HUES48 (cell line): ENCODE data around the gene NRDC.

Source experiments
- H3K27ac ChIP-seq: one replicate; pipeline ENCODE4 v1.7.0; 2013; ENCODE audit warnings: low read depth, low read length, inconsistent platforms
- H3K27me3 ChIP-seq: 2 replicates; pipeline ENCODE4 v1.6.1; 2013; ENCODE audit warnings: mild to moderate bottlenecking, low read length; ENCODE audit not compliant: control insufficient read depth, insufficient read depth
- H3K36me3 ChIP-seq: 2 replicates; pipeline ENCODE4 v1.6.1; 2013; ENCODE audit warnings: low read length; ENCODE audit not compliant: control insufficient read depth, insufficient read depth
- H3K4me1 ChIP-seq: 2 replicates; pipeline ENCODE4 v1.6.1; 2013; ENCODE audit warnings: mild to moderate bottlenecking, low read length; ENCODE audit not compliant: control insufficient read depth, insufficient read depth
- H3K4me3 ChIP-seq: 2 replicates; pipeline ENCODE4 v1.5.1; 2013; ENCODE audit warnings: mild to moderate bottlenecking, low read depth, low read length
- H3K9ac ChIP-seq: 2 replicates; pipeline ENCODE4 v1.6.1; 2013; ENCODE audit warnings: mild to moderate bottlenecking, low read depth, low read length, moderate library complexity
- H3K9me3 ChIP-seq: 2 replicates; pipeline ENCODE4 v1.6.1; 2013; ENCODE audit warnings: low read length; ENCODE audit not compliant: control insufficient read depth, insufficient read depth

The NRDC gene

GRCh38 chr1:51760872-51761271 is 117.7 kb downstream of the NRDC start:
- no peaks in the 10 kb centered on the region for H3K27me3 ChIP-seq
- H3K27ac ChIP-seq: no peak overlapping the region

GRCh38 chr1:51758310-51758709 is 120.2 kb downstream of the NRDC start:
- no peaks in the 10 kb centered on the region for H3K27me3 ChIP-seq
- H3K36me3 ChIP-seq: peaks cover 48% of the 10 kb centered on the region
- H3K4me3 ChIP-seq: no peak overlapping the region
- H3K9me3 ChIP-seq: no peaks in the 10 kb centered on the region
- no peak overlapping the region for H3K27ac ChIP-seq
- H3K4me1 ChIP-seq: no peaks in the 10 kb centered on the region
- H3K9ac ChIP-seq: no peak overlapping the region

More at GRCh38 chr1:51760872-51761271, 117.7 kb downstream of the NRDC start:
- no peak overlapping the region for H3K4me3 ChIP-seq
- H3K9me3 ChIP-seq: no peaks in the 10 kb centered on the region
- no peaks in the 10 kb centered on the region for H3K4me1 ChIP-seq
- no peak overlapping the region for H3K9ac ChIP-seq
- peaks cover 56% of the 10 kb centered on the region for H3K36me3 ChIP-seq

GRCh38 chr1:51756290-51756689 is 122.2 kb downstream of the NRDC start:
- H3K27me3 ChIP-seq: no peaks in the 10 kb centered on the region
- H3K4me3 ChIP-seq: no peak overlapping the region
- H3K4me1 ChIP-seq: no peaks in the 10 kb centered on the region
- H3K27ac ChIP-seq: no peak overlapping the region
- peaks cover 43% of the 10 kb centered on the region for H3K36me3 ChIP-seq
- H3K9me3 ChIP-seq: no peaks in the 10 kb centered on the region
- no peak overlapping the region for H3K9ac ChIP-seq

- peaks cover 41% of the 10 kb centered on the region for H3K36me3 ChIP-seq
- H3K4me1 ChIP-seq: no peaks in the 10 kb centered on the region
- no peaks in the 10 kb centered on the region for H3K27me3 ChIP-seq
- H3K4me3 ChIP-seq: no peak overlapping the region
- no peak overlapping the region for H3K27ac ChIP-seq
- H3K9me3 ChIP-seq: no peaks in the 10 kb centered on the region
- no peak overlapping the region for H3K9ac ChIP-seq
These were observed 123.1 kb downstream of the NRDC start for GRCh38 chr1:51755437-51755836.

- Histone ChIP-seq H3K27ac (no peak overlapping the region), H3K27me3 (no peaks in the 10 kb centered on the region), H3K9me3 (no peaks in the 10 kb centered on the region), H3K4me1 (no peaks in the 10 kb centered on the region), H3K9ac (no peak overlapping the region), H3K36me3 (peaks cover 45% of the 10 kb centered on the region), H3K4me3 (no peak overlapping the region)
These were observed 123.9 kb downstream of the NRDC start for GRCh38 chr1:51754666-51755065.

- Histone ChIP-seq H3K9ac (no peak overlapping the region), H3K36me3 (peaks cover 49% of the 10 kb centered on the region), H3K4me1 (no peaks in the 10 kb centered on the region), H3K27me3 (no peaks in the 10 kb centered on the region), H3K27ac (no peak overlapping the region), H3K9me3 (no peaks in the 10 kb centered on the region), H3K4me3 (no peak overlapping the region)
These were observed 124.6 kb downstream of the NRDC start for GRCh38 chr1:51753969-51754368.

- H3K4me3 ChIP-seq: no peak overlapping the region
- no peaks in the 10 kb centered on the region for H3K27me3 ChIP-seq
- H3K36me3 ChIP-seq: peaks cover 59% of the 10 kb centered on the region
- H3K4me1 ChIP-seq: no peaks in the 10 kb centered on the region
- H3K9ac ChIP-seq: no peak overlapping the region
- no peak overlapping the region for H3K27ac ChIP-seq
- no peaks in the 10 kb centered on the region for H3K9me3 ChIP-seq
These were observed 126.2 kb downstream of the NRDC start for GRCh38 chr1:51752073-51752948.

GRCh38 chr1:51750729-51751128 is 127.8 kb downstream of the NRDC start:
- no peaks in the 10 kb centered on the region for H3K4me1 ChIP-seq
- no peak overlapping the region for H3K4me3 ChIP-seq
- H3K27me3 ChIP-seq: no peaks in the 10 kb centered on the region
- H3K36me3 ChIP-seq: peaks cover 49% of the 10 kb centered on the region
- H3K9ac ChIP-seq: no peak overlapping the region
- H3K27ac ChIP-seq: no peak overlapping the region
- no peaks in the 10 kb centered on the region for H3K9me3 ChIP-seq

GRCh38 chr1:51750218-51750617 is 128.3 kb downstream of the NRDC start:
- H3K9ac ChIP-seq: no peak overlapping the region
- H3K36me3 ChIP-seq: peaks cover 44% of the 10 kb centered on the region
- no peak overlapping the region for H3K27ac ChIP-seq
- H3K4me3 ChIP-seq: no peak overlapping the region
- H3K27me3 ChIP-seq: no peaks in the 10 kb centered on the region
- H3K9me3 ChIP-seq: no peaks in the 10 kb centered on the region
- no peaks in the 10 kb centered on the region for H3K4me1 ChIP-seq

- peaks cover 9% of the 10 kb centered on the region for H3K4me1 ChIP-seq
- H3K36me3 ChIP-seq: peaks cover 34% of the 10 kb centered on the region
- no peaks in the 10 kb centered on the region for H3K27me3 ChIP-seq
- no peak overlapping the region for H3K9ac ChIP-seq
- no peak overlapping the region for H3K4me3 ChIP-seq
- H3K9me3 ChIP-seq: no peaks in the 10 kb centered on the region
- H3K27ac ChIP-seq: no peak overlapping the region
These were observed 129.4 kb downstream of the NRDC start for GRCh38 chr1:51749151-51749550.

GRCh38 chr1:51745304-51745570 is 133.3 kb downstream of the NRDC start:
- Histone ChIP-seq H3K9ac (no peak overlapping the region), H3K27ac (no peak overlapping the region), H3K36me3 (peaks cover 20% of the 10 kb centered on the region), H3K4me1 (peaks cover 10% of the 10 kb centered on the region), H3K27me3 (no peaks in the 10 kb centered on the region), H3K4me3 (no peak overlapping the region), H3K9me3 (no peaks in the 10 kb centered on the region)
